Measurements from ENCODE around the gene MTA3. TPM values are rescaled to one million over a fixed set of nuclear protein-coding genes. Genes with fewer than 3 reads are reported as not detected.
A peak's percentile ranks its signal among the peaks of the same experiment; 100 is the strongest.
"Not testable (repeated sequence)": the region's sequence is repeated elsewhere in the genome, so short reads cannot be mapped to it uniquely, and the experiment has no call there.

MTA3 gene
- total RNA-seq, 1 donor from 2014 or later, result 107 TPM

DNA sequence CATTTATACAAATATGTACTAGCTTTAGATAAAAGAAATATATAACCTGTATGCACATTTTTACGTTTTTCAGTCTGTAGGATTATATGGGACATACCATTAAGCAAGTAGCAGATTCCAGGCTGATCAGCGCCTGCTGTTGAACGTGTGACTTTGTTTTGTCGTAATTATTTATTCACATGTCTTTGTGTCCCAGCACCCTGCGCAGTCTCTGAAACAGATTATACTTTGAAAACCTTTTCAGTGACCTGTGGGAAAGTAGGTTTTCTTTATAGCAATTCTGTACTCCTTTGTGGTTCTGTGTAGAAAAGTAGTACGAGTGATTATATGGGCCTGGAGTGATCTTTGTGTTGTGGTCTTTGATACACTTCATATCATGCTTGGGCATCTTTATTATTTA lies 68.5 kb downstream of the MTA3 start:
- H3K36me3 Mint-ChIP-seq, result peaks cover 4% of the 10 kb centered on the region
- no peaks in the 10 kb centered on the region for H3K27me3 Mint-ChIP-seq (ENCODE audit: low read depth)
- H3K4me1 Mint-ChIP-seq, result peaks cover 20% of the 10 kb centered on the region
- H3K4me3 Mint-ChIP-seq, result no peak overlapping the region
- H3K27ac Mint-ChIP-seq, result no peak overlapping the region
- TF ChIP-seq, protein P1, sequence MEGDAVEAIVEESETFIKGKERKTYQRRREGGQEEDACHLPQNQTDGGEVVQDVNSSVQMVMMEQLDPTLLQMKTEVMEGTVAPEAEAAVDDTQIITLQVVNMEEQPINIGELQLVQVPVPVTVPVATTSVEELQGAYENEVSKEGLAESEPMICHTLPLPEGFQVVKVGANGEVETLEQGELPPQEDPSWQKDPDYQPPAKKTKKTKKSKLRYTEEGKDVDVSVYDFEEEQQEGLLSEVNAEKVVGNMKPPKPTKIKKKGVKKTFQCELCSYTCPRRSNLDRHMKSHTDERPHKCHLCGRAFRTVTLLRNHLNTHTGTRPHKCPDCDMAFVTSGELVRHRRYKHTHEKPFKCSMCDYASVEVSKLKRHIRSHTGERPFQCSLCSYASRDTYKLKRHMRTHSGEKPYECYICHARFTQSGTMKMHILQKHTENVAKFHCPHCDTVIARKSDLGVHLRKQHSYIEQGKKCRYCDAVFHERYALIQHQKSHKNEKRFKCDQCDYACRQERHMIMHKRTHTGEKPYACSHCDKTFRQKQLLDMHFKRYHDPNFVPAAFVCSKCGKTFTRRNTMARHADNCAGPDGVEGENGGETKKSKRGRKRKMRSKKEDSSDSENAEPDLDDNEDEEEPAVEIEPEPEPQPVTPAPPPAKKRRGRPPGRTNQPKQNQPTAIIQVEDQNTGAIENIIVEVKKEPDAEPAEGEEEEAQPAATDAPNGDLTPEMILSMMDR (IDR thresholded peaks at IDR 0.05; ENCODE audit: unreplicated experiment), result no peak
- no peak for DNase-seq (ENCODE audit: low spot score in 2 of 2, unreplicated experiment in 2 of 2)
- no peaks in the 10 kb centered on the region for H3K9me3 Mint-ChIP-seq

DNA sequence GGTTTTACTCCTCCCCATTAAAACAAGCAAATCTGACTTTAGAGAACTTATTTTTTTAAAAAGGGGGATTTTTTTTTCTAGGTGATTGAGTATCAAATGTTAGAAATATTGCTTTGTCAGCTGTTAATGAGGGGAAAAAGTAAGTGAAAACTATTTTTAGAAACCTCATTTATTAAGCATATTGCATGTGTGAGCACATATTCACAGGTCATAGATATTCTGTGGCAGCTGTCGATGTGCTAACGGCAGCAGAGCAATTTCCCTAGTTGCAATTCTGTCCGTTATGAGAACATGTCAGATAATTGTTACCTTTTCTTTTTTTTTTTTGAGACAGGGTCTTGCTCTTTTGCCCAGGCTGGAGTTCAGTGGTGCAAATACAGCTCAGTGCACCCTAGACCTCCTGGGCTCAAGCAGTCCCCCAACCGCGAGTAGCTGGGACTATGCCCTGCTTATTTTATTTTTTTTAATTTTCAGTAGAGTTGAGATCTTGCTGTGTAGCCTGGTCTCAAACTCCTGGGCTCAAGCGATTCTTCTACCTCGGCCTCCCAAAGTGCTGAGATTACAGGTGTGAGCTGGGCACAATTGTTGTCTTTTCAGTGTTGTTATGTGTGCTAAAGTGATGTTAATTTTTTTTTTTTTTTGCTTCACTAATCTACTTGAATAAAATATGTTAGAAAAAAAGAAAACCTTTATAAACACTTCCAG lies 69.8 kb downstream of the MTA3 start:
- no peaks in the 10 kb centered on the region for H3K27me3 Mint-ChIP-seq (ENCODE audit: low read depth)
- no peak overlapping the region for H3K27ac Mint-ChIP-seq
- DNase-seq (ENCODE audit: low spot score in 2 of 2, unreplicated experiment in 2 of 2), result no peak
- H3K4me1 Mint-ChIP-seq, result peaks cover 20% of the 10 kb centered on the region
- TF ChIP-seq, protein P1 (IDR thresholded peaks at IDR 0.05; ENCODE audit: unreplicated experiment), result no peak
- H3K36me3 Mint-ChIP-seq, result peaks cover 8% of the 10 kb centered on the region
- H3K4me3 Mint-ChIP-seq, result no peak overlapping the region
- H3K9me3 Mint-ChIP-seq, result no peaks in the 10 kb centered on the region

DNA sequence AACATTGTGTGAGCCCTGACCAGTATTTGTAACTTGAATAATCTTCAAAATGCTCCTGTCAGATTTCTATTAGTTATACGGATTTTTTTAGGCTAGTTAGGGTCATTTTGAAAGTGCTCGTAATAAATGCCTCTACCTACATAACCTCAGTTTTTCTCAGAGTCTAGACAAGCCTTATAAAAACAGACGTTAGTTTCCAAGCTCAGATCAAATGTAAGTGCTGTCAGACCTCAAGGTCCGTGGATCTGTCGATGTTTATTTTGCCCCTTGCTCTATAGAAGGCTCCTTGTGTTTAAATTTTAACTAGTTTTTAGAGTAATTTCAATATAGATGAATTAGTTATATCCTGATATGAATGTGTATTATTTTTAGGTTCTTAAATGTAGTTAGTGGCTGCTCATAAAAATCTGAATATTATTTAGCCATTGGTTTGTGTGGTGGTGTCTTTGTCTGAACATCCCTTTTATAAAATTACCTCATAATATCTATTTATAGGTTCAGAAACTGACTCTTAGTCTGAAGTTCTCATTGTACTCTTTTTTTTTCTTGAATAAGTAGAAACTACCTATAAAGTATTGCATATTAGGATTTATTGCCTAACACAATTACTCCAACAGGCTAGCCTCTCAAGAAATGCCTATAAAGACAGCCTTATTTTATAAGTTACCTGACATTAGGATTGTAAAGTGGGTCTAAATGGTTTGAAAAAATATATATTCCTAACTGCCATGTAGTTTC lies 71.1 kb downstream of the MTA3 start:
- H3K27ac Mint-ChIP-seq, result peak overlapping the region; percentile 64
- no peaks in the 10 kb centered on the region for H3K27me3 Mint-ChIP-seq (ENCODE audit: low read depth)
- TF ChIP-seq, protein P1 (IDR thresholded peaks at IDR 0.05; ENCODE audit: unreplicated experiment), result no peak
- no peaks in the 10 kb centered on the region for H3K9me3 Mint-ChIP-seq
- H3K36me3 Mint-ChIP-seq, result peaks cover 15% of the 10 kb centered on the region
- DNase-seq (ENCODE audit: low spot score in 2 of 2, unreplicated experiment in 2 of 2), result no peak
- H3K4me1 Mint-ChIP-seq, result peaks cover 20% of the 10 kb centered on the region
- no peak overlapping the region for H3K4me3 Mint-ChIP-seq

DNA sequence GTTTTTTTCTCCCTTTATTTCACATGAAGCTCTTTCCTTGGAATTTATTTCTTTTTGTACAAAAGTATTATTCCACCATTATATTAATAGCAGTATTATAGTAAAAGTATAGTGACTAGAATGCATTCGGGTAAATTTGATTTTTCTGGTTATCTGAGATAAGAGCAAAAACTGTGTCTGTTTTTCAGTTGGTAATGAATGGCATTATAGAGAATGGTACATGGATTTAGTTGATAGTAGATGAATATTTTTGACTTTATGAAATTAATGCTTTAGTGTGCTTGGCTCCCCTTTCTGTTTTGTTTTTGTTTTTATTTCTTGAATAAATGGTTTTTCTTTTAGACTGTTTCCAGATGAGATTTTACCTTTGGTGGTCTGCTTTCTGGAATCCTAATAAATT lies 71.8 kb downstream of the MTA3 start:
- Mint-ChIP-seq H3K4me3 (no peak overlapping the region), H3K27me3 (ENCODE audit: low read depth) (no peaks in the 10 kb centered on the region), H3K36me3 (peaks cover 22% of the 10 kb centered on the region), H3K9me3 (peaks cover under 1% of the 10 kb centered on the region), H3K4me1 (peaks cover 20% of the 10 kb centered on the region), H3K27ac (peak overlapping the region; percentile 47)
- TF ChIP-seq, protein P1 (IDR thresholded peaks at IDR 0.05; ENCODE audit: unreplicated experiment), result no peak
- DNase-seq (ENCODE audit: low spot score in 2 of 2, unreplicated experiment in 2 of 2), result no peak

DNA sequence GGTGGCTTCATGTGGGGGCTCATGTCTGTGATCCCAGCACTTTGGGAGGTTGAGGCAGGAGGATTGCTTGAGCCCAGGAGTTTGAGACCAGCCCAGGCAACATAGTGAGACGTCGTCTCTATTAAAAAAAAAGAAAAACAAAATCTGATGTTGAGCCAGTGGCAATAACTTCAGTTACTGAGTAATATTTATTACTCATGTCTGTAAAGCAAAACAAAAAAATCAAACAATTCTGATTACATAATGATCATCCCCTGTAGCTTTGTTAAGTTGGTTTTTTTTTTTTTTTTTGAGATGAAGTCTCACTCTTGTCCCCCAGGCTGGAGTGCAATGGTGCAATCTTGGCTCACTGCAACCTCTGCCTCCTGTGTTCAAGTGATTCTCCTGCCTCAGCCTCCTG lies 73.9 kb downstream of the MTA3 start:
- not testable (repeated sequence) for DNase-seq (ENCODE audit: low spot score in 2 of 2, unreplicated experiment in 2 of 2); H3K27ac Mint-ChIP-seq
- peaks cover 35% of the 10 kb centered on the region for H3K36me3 Mint-ChIP-seq

DNA sequence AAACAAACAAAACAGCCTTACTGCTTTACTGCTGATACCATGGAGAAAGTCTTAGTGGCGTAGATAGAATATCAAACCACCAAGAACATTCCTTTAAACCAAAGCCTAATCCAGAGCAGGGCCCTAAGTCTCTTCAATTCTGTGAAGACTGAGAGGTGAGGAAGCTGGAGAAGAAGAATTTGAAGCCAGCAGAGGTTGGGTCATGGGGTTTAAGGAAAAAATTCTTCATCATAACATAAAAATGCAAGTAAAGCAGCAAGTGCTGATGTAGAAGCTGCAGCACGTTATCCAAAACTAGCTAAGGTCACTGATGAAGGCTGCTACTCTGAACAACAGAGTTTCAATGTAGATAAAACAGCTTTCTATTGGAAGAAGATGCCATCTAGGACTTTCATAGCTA lies 77.1 kb downstream of the MTA3 start:
- H3K9me3 Mint-ChIP-seq, result peaks cover 15% of the 10 kb centered on the region
- peaks cover 40% of the 10 kb centered on the region for H3K36me3 Mint-ChIP-seq
- H3K4me3 Mint-ChIP-seq, result no peak overlapping the region
- no peaks in the 10 kb centered on the region for H3K27me3 Mint-ChIP-seq (ENCODE audit: low read depth)
- TF ChIP-seq, protein P1 (IDR thresholded peaks at IDR 0.05; ENCODE audit: unreplicated experiment), result no peak
- DNase-seq (ENCODE audit: low spot score in 2 of 2, unreplicated experiment in 2 of 2), result no peak
- no peak overlapping the region for H3K27ac Mint-ChIP-seq
- H3K4me1 Mint-ChIP-seq, result no peaks in the 10 kb centered on the region

More for the DNA sequence above, 73.9 kb downstream of the MTA3 start:
- Mint-ChIP-seq H3K4me1 (peaks cover 20% of the 10 kb centered on the region), H3K9me3 (peaks cover 15% of the 10 kb centered on the region)
- H3K4me3 Mint-ChIP-seq; H3K27me3 Mint-ChIP-seq (ENCODE audit: low read depth): not testable (repeated sequence)

All from mesothelial cell of epicardium (in vitro differentiated cells).